Ramos (cell line): ENCODE measurements around the gene NSMCE3.

ENCODE experiments used
- in situ Hi-C: fragments of 300-500 bp; cut with MboI; formaldehyde crosslinking; loops from one replicate; pipeline ENCODE4 v1.14.3; 2022; ENCODE audit warnings: low sequenced_read_pairs; ENCODE audit not compliant: unreplicated experiment

NSMCE3 gene

GRCh38 chr15:29223640-29224039 lies 46.0 kb downstream of the NSMCE3 start:
- in situ Hi-C loops = no loop called here

GRCh38 chr15:29222129-29222853 lies 47.3 kb downstream of the NSMCE3 start:
- in situ Hi-C loops = no loop called here

- in situ Hi-C loops = no loop called here
Measured at GRCh38 chr15:29220852-29221251, 48.8 kb downstream of the NSMCE3 start.

- in situ Hi-C loops = no loop called here
Measured at GRCh38 chr15:29216955-29217354, 52.7 kb downstream of the NSMCE3 start.
